Prostate gland (tissue), 2 donors: Measurements from ENCODE around the gene AKAP13. TPM values are rescaled to one million over a fixed set of nuclear protein-coding genes. Genes with fewer than 3 reads are reported as not detected.

Experiments used
- DNase-seq: peaks from one replicate; pipeline ENCODE4 v3.0.0-alpha.2; 2019; ENCODE audit warnings: low spot score
- H3K27ac ChIP-seq, 2 donors: fragments of 200-600 bp; sonication (generic); 2 replicates each; pipeline ENCODE4 v1.5.1; 2017 to 2019
- H3K27me3 ChIP-seq: fragments of 200-600 bp; sonication (generic); replicated peaks from 2 replicates; pipeline ENCODE4 v1.5.1; 2019; ENCODE audit not compliant: insufficient read depth
- H3K36me3 ChIP-seq, 2 donors: fragments of 200-600 bp; sonication (generic); 1 replicate in 1 of 2; 2 replicates in 1 of 2; pipeline versions ENCODE4 v1.5.1 to v1.8.1; 2017 to 2019
- H3K4me1 ChIP-seq: fragments of 200-600 bp; sonication (generic); replicated peaks from 2 replicates; pipeline ENCODE4 v1.5.1; 2019
- H3K4me3 ChIP-seq, 2 donors: fragments of 200-600 bp; sonication (generic); 2 replicates each; pipeline ENCODE4 v1.5.1; 2017 to 2019
- H3K9me3 ChIP-seq: fragments of 200-600 bp; sonication (generic); 2 replicates; pipeline ENCODE4 v1.5.1; 2017
- POLR2A ChIP-seq: fragments of 450-650 bp; IDR thresholded peaks from one replicate; pipeline ENCODE4 v1.6.1; 2016; ENCODE audit warnings: antibody characterized with exemption, mild to moderate bottlenecking
- POLR2AphosphoS5 ChIP-seq: sonication (generic); formaldehyde crosslinking; IDR thresholded peaks from one replicate; pipeline ENCODE4 v1.6.1; 2017; ENCODE audit warnings: antibody characterized with exemption
- WGBS: methylation state at CpG from one replicate; pipeline ENCODE4 v1.1.5; 2018; 5-methylcytosine and 5-hydroxymethylcytosine counted together
- intact Hi-C: fragments of 100-400 bp; cut with DNase I; formaldehyde crosslinking; loops from one replicate; pipeline ENCODE4 v1.14.2; 2022
- total RNA-seq, 2 donors: library from RNA; depleted of rRNA; stranded (reverse); fragments of >200 nt; gene quantifications; one replicate each; pipeline ENCODE4 v1.1.0, GENCODE V29; 2016
- TF ChIP-seq, protein P1 (sequence below), 4 experiments: fragments of 200-600 bp in 2 of 4; fragments of 450-650 bp in 2 of 4; sonication (generic) in 2 of 4; IDR thresholded peaks; 1 replicate in 3 of 4; 2 replicates in 1 of 4; pipeline ENCODE4 v1.5.1; 2016 to 2019; ENCODE audit warnings: antibody characterized with exemption in 4 of 4, mild to moderate bottlenecking in 2 of 4, moderate library complexity in 2 of 4

Gene AKAP13
- total RNA-seq, 2 donors from 2014 or later: 102 to 195 TPM

DNA sequence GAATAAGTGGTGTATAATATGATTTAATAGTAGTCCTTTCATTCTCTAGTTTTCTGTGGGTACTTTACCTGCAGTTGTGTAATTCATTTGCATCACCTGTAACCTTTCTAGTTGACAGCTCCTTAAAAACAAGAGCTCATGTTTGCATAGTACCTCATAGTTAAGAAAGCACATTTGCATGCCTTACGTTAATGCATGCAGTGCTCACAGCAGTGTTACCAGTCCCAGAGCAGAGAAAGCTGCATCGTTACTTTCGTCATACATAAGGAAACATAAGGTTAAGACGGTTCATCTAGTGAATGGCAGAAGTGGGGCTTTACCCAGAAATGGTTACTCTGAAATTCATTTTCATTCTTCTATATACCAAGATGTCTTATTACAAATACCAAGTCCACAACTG lies 111.3 kb downstream of the AKAP13 start:
- no peaks in the 10 kb centered on the region for H3K36me3 ChIP-seq
- no peaks in the 10 kb centered on the region for H3K4me1 ChIP-seq
- no peak for TF ChIP-seq POLR2AphosphoS5
- TF ChIP-seq, protein P1, sequence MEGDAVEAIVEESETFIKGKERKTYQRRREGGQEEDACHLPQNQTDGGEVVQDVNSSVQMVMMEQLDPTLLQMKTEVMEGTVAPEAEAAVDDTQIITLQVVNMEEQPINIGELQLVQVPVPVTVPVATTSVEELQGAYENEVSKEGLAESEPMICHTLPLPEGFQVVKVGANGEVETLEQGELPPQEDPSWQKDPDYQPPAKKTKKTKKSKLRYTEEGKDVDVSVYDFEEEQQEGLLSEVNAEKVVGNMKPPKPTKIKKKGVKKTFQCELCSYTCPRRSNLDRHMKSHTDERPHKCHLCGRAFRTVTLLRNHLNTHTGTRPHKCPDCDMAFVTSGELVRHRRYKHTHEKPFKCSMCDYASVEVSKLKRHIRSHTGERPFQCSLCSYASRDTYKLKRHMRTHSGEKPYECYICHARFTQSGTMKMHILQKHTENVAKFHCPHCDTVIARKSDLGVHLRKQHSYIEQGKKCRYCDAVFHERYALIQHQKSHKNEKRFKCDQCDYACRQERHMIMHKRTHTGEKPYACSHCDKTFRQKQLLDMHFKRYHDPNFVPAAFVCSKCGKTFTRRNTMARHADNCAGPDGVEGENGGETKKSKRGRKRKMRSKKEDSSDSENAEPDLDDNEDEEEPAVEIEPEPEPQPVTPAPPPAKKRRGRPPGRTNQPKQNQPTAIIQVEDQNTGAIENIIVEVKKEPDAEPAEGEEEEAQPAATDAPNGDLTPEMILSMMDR (IDR thresholded peaks at IDR 0.05): no peak
- no peak for TF ChIP-seq POLR2A
- no peak overlapping the region for H3K27ac ChIP-seq
- intact Hi-C loops: loop anchor here (5.0 kb wide), 1 partner anchor 231 kb away; no protein-coding TSS in a partner anchor
- no peaks in the 10 kb centered on the region for H3K9me3 ChIP-seq
- WGBS: 98% methylated on average over 4 of the region's 4 CpGs
- no peaks in the 10 kb centered on the region for H3K27me3 ChIP-seq
- H3K4me3 ChIP-seq: no peak overlapping the region
- no peak for DNase-seq

DNA sequence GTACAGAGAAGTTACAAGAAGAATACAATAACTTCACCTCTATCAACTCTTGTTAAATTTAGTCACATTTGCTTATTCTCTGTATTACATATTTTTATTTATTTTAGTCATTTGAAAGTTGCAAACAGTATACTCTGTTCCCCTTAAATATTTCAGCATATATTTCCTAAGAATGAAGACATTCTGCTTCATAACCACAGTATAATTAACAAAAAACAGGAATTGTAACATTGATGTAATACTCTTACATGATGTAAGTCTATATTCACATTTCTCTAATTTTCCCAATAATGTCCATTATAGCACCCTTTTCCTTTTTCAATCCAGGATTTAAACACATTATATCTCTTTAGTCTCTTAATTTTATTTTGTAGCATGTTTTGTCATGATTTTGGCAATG lies 112.0 kb downstream of the AKAP13 start:
- intact Hi-C loops: loop anchor here (5.0 kb wide), 1 partner anchor 230 kb away; no protein-coding TSS in a partner anchor
- TF ChIP-seq POLR2AphosphoS5 (no peak), POLR2A (no peak)
- TF ChIP-seq, protein P1 (IDR thresholded peaks at IDR 0.05): no peak
- H3K4me1 ChIP-seq: peaks cover 6% of the 10 kb centered on the region
- H3K27ac ChIP-seq: no peak overlapping the region
- no peaks in the 10 kb centered on the region for H3K36me3 ChIP-seq
- H3K9me3 ChIP-seq: no peaks in the 10 kb centered on the region
- no peaks in the 10 kb centered on the region for H3K27me3 ChIP-seq
- no peak for DNase-seq
- H3K4me3 ChIP-seq: no peak overlapping the region

DNA sequence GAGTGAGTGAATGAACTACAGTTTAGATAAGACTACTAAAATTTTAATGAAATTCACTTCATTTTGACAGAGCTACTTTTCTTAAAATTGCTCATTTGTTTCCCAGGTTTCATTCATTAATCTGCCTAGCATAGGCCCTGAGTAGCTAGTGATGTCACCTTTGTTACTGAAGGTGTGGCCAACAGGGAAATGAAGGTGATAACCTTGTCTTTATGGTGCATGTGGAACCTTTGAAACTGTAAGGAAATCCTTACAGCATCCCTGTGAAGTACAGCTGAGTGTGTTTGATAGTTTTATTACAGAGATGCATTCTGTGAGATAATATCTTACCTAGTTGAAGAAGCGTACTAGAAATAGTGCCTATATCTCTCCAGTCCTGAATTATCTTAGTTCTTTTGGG lies 112.9 kb downstream of the AKAP13 start:
- Histone ChIP-seq H3K4me3 (no peak overlapping the region), H3K27me3 (no peaks in the 10 kb centered on the region), H3K36me3 (no peaks in the 10 kb centered on the region), H3K4me1 (peaks cover 6% of the 10 kb centered on the region), H3K9me3 (no peaks in the 10 kb centered on the region), H3K27ac (no peak overlapping the region)
- DNase-seq: no peak
- WGBS: 68% methylated on average over 1 of the region's 1 CpG
- no peak for TF ChIP-seq POLR2A
- TF ChIP-seq, protein P1 (IDR thresholded peaks at IDR 0.05): no peak
- TF ChIP-seq POLR2AphosphoS5: no peak
- intact Hi-C loops: loop anchor here (5.0 kb wide), 1 partner anchor 229 kb away; no protein-coding TSS in a partner anchor

DNA sequence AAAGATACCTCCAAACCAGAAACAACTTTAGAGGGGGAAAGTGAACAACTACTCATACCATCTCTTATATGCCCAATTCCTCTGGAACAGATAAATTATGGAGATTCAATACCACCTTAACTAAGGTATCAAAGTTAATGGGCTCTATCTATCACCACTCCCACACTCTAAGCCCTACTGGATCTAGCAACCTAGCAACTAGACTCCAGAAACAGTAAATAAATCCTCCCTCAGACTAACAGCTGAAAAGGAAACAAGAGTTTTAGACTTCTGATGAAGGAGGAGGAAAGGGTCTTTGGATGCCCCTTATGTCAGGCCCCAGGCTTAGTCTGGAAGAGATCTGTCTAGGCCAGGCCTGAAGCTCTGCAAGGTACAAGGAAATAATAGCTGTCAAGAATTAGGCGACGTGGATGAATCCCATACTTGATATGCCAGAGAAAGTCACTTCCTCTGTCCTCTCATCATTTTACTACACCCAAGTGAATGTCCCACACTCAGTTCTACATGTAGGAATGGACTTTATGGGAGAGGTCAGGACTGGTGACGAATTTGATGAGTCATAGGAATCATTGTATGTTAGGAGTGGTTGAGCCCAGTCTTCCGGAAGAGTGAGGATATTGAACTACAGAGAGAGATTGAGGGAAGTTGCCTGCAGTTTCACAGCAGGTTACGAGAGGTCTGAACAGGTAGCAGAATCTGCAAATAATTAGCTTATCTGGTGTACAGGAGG lies 113.8 kb downstream of the AKAP13 start:
- Histone ChIP-seq H3K9me3 (no peaks in the 10 kb centered on the region), H3K4me1 (peaks cover 6% of the 10 kb centered on the region), H3K27ac (no peak overlapping the region), H3K36me3 (no peaks in the 10 kb centered on the region), H3K4me3 (no peak overlapping the region), H3K27me3 (no peaks in the 10 kb centered on the region)
- WGBS: 89% methylated on average over 5 of the region's 5 CpGs
- TF ChIP-seq POLR2AphosphoS5 (no peak), POLR2A (no peak)
- TF ChIP-seq, protein P1 (IDR thresholded peaks at IDR 0.05): no peak
- intact Hi-C loops: loop anchor here (5.0 kb wide), 1 partner anchor 228 kb away; no protein-coding TSS in a partner anchor
- no peak for DNase-seq

DNA sequence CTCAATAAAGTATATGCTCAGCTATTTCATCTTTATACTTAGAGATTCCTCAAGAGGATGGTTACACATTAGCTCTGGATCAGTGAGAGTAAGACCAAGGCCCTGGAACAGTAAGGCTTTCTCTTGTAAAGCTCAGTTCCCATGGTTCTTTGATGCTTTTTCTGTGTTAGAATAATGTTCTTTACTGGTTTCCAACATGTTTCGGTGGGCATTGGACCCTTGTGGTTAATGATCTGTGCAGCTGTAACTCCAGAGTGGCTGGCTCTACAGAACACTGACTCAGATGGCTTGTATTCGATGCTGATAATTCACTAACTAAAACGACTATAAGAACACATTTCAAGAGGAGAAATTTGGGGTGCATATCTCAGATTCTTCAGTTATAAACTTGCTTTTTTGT lies 114.7 kb downstream of the AKAP13 start:
- WGBS: 57% methylated on average over 3 of the region's 3 CpGs
- Histone ChIP-seq H3K4me1 (peaks cover 6% of the 10 kb centered on the region), H3K9me3 (no peaks in the 10 kb centered on the region), H3K27me3 (no peaks in the 10 kb centered on the region), H3K4me3 (no peak overlapping the region), H3K36me3 (no peaks in the 10 kb centered on the region), H3K27ac (no peak overlapping the region)
- DNase-seq: no peak
- TF ChIP-seq, protein P1 (IDR thresholded peaks at IDR 0.05): no peak
- no peak for TF ChIP-seq POLR2AphosphoS5
- intact Hi-C loops: no loop called here
